GM23248 (cell line): ENCODE results near the gene PDZRN4. TPM values are rescaled to one million over a fixed set of nuclear protein-coding genes. Genes with fewer than 3 reads are reported as not detected.
"Not testable (repeated sequence)": the region's sequence is repeated elsewhere in the genome, so short reads cannot be mapped to it uniquely, and the experiment has no call there.

Experiments used
- DNase-seq: peaks from one replicate; pipeline ENCODE4 v3.0.0-alpha.2; 2015
- H2AFZ ChIP-seq: fragments of 200-600 bp; sonication (generic); 2 replicates; pipeline ENCODE4 v1.6.1; 2016; ENCODE audit warnings: antibody characterized with exemption
- H3F3A ChIP-seq: fragments of 200-600 bp; sonication (generic); 2 replicates; pipeline ENCODE4 v1.6.1; 2016; ENCODE audit warnings: mild to moderate bottlenecking, antibody characterized with exemption, mixed run types; ENCODE audit not compliant: insufficient read depth
- H3K27ac ChIP-seq: fragments of 200-600 bp; sonication (generic); 2 replicates; pipeline ENCODE4 v1.5.1; 2016; ENCODE audit warnings: mild to moderate bottlenecking
- H3K27me3 ChIP-seq: fragments of 200-600 bp; sonication (generic); replicated peaks from 2 replicates; pipeline ENCODE4 v1.6.1; 2016; ENCODE audit warnings: mild to moderate bottlenecking; ENCODE audit not compliant: insufficient read depth
- H3K36me3 ChIP-seq: fragments of 200-600 bp; sonication (generic); 2 replicates; pipeline ENCODE4 v1.6.1; 2016; ENCODE audit warnings: low read depth, mild to moderate bottlenecking
- H3K4me1 ChIP-seq: fragments of 200-600 bp; sonication (generic); 2 replicates; pipeline ENCODE4 v1.6.1; 2016; ENCODE audit warnings: mild to moderate bottlenecking; ENCODE audit not compliant: insufficient read depth
- H3K4me2 ChIP-seq: fragments of 200-600 bp; sonication (generic); one replicate; pipeline ENCODE4 v1.6.1; 2016; ENCODE audit warnings: mild to moderate bottlenecking; ENCODE audit not compliant: unreplicated experiment
- H3K4me3 ChIP-seq: fragments of 200-600 bp; sonication (generic); 2 replicates; pipeline ENCODE4 v1.5.1; 2016; ENCODE audit warnings: mild to moderate bottlenecking
- H3K79me2 ChIP-seq: fragments of 200-600 bp; sonication (generic); 2 replicates; pipeline ENCODE4 v1.6.1; 2016; ENCODE audit warnings: mild to moderate bottlenecking; ENCODE audit not compliant: insufficient read depth
- H3K9ac ChIP-seq: fragments of 200-600 bp; sonication (generic); 2 replicates; pipeline ENCODE4 v1.6.1; 2016; ENCODE audit warnings: mild to moderate bottlenecking
- H3K9me2 ChIP-seq: fragments of 200-600 bp; sonication (generic); 2 replicates; pipeline ENCODE4 v1.6.1; 2016; ENCODE audit warnings: mixed run types, mild to moderate bottlenecking, moderate library complexity; ENCODE audit not compliant: insufficient read depth
- H3K9me3 ChIP-seq: fragments of 200-600 bp; sonication (generic); one replicate; pipeline ENCODE4 v1.6.1; 2017; ENCODE audit warnings: low read depth
- H4K20me1 ChIP-seq: fragments of 200-600 bp; sonication (generic); 2 replicates; pipeline ENCODE4 v1.6.0; 2016; ENCODE audit not compliant: insufficient read depth
- EZH2 ChIP-seq: fragments of 200-600 bp; sonication (generic); IDR thresholded peaks from 2 replicates; pipeline ENCODE4 v1.6.1; 2018; ENCODE audit warnings: antibody characterized with exemption, mild to moderate bottlenecking; ENCODE audit not compliant: insufficient read depth, poor library complexity, severe bottlenecking
- EZH2phosphoT487 ChIP-seq: fragments of 200-600 bp; sonication (generic); IDR thresholded peaks from 2 replicates; pipeline ENCODE4 v1.6.1; 2018; ENCODE audit warnings: antibody characterized with exemption, moderate library complexity, mild to moderate bottlenecking, low read depth; ENCODE audit not compliant: insufficient read depth
- WGBS, 2 experiments: methylation state at CpG; one replicate each; pipeline ENCODE4 v1.1.6; 2015 to 2017; ENCODE audit warnings: low lambda C conversion rate in 2 of 2, low coverage in 1 of 2; ENCODE audit errors: missing lambda C conversion rate in 2 of 2; 5-methylcytosine and 5-hydroxymethylcytosine counted together
- in situ Hi-C: fragments of 300-500 bp; cut with MboI; formaldehyde crosslinking; loops from 2 replicates; pipeline ENCODE4 v1.15.0; 2020
- polyA plus RNA-seq: library from polyadenylated mRNA; unstranded; fragments of >200 nt; fragmentation: Nextera tagmentation; extraction: Ambion mirVana; gene quantifications from 2 replicates; pipeline ENCODE4 v1.2.1, GENCODE V29; 2016
- total RNA-seq: library from RNA; depleted of rRNA; stranded (reverse); fragments of >200 nt; shearing (Covaris generic); gene quantifications from 2 replicates; pipeline ENCODE4 v1.2.3, GENCODE V29; 2014

Gene PDZRN4
- total and polyA plus RNA-seq, 2 experiments from 2014 or later, result not detected

DNA sequence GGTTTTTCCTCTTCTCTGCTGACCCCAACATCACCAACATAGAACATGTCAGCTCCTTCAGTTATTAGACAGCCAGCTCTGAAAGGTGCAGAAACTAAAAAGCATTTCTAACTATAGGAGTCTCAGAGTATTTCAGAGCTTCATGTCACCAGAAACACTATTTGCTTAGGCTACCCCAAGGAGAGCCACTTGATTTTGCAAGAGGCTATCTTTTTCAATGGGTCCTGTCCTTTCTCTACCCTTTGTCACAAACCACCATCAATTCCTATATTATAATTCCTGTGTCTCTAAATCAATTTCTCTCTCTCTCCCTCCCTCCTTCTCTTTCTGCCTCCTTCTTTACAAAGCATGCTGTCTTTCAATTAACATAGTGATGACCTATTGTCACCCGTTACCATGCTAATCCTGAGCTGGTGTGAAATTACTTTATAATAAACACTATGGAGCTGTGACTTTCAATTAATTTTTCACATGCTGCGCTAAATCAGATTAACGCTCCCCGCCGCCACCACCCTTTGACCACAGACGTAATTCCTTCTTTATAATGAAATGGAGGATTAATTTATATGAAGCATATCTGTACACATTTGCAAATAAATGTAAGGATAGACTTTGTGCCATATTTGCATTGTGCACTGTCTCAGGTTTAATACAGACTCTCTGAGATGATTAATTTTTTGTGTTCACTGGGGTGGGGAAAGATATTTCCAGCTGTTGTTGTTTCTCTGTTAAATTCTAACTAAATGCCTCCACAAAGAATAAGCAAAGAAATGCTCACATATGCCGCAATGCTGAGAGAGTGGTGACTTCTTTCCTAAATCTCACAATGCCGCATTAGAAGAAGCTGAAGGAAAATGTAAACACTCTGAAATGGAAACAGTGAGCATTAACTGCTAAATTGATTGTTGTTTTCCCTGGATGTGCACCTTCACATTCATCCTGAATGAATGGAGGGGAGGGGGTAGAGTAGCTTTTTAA lies 418.6 kb downstream of the PDZRN4 start:
- no peaks in the 10 kb centered on the region for H3K27me3 ChIP-seq
- no peaks in the 10 kb centered on the region for H4K20me1 ChIP-seq
- DNase-seq, result no peak
- H3K27ac ChIP-seq, result no peak overlapping the region
- H3K36me3 ChIP-seq, result no peaks in the 10 kb centered on the region
- WGBS, 2 experiments, result 52 to 54% methylated on average over 8 of the region's 8 CpGs
- no peak overlapping the region for H3K9ac ChIP-seq
- no peak overlapping the region for H2AFZ ChIP-seq
- H3F3A ChIP-seq, result no peaks in the 10 kb centered on the region
- H3K9me2 ChIP-seq, result no peaks in the 10 kb centered on the region
- H3K4me2 ChIP-seq, result no peak overlapping the region
- H3K79me2 ChIP-seq, result no peaks in the 10 kb centered on the region
- in situ Hi-C loops, result no loop called here
- no peaks in the 10 kb centered on the region for H3K4me1 ChIP-seq
- TF ChIP-seq EZH2phosphoT487, result no peak
- TF ChIP-seq EZH2, result no peak
- no peak overlapping the region for H3K4me3 ChIP-seq
- no peaks in the 10 kb centered on the region for H3K9me3 ChIP-seq

GRCh38 chr12:41612892-41613557 lies 424.9 kb downstream of the PDZRN4 start:
- H3K36me3 ChIP-seq, result no peaks in the 10 kb centered on the region
- no peaks in the 10 kb centered on the region for H3K27me3 ChIP-seq
- H3K27ac ChIP-seq, result no peak overlapping the region
- no peak overlapping the region for H3K4me3 ChIP-seq
- no peaks in the 10 kb centered on the region for H4K20me1 ChIP-seq
- H3K4me1 ChIP-seq, result no peaks in the 10 kb centered on the region
- no peaks in the 10 kb centered on the region for H3F3A ChIP-seq
- in situ Hi-C loops, result no loop called here
- H3K9me2 ChIP-seq, result no peaks in the 10 kb centered on the region
- WGBS, 2 experiments, result 25 to 40% methylated on average over 3 of the region's 3 CpGs
- DNase-seq, result no peak
- TF ChIP-seq EZH2 (no peak), EZH2phosphoT487 (no peak)
- no peak overlapping the region for H3K4me2 ChIP-seq
- no peak overlapping the region for H3K9ac ChIP-seq
- no peak overlapping the region for H2AFZ ChIP-seq
- no peaks in the 10 kb centered on the region for H3K9me3 ChIP-seq
- no peaks in the 10 kb centered on the region for H3K79me2 ChIP-seq

DNA sequence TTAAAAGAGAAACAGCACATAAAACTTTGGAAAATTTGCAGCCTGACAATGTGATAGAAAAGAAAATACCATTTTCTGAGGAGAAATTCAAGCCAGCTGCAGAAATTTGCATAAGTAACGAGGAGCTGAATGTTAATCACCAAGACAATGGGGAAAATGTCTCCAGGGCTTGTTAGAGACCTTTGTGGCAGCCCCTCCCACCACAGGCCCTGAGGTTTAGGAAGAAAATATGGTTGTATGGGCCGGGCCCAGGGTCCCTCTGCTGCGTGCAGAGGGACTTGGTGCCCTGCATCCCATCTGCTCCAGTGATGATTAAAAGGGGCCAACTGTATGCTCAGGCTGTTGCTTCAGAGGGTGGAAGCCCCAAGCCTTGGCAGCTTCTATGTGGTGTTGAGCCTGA lies 427.1 kb downstream of the PDZRN4 start:
- H3K27ac ChIP-seq, H3K4me3 ChIP-seq, H4K20me1 ChIP-seq, H3K9me3 ChIP-seq, H3K4me1 ChIP-seq, DNase-seq, H3K9ac ChIP-seq, H3K4me2 ChIP-seq, H3F3A ChIP-seq, H3K79me2 ChIP-seq, in situ Hi-C loops, H3K9me2 ChIP-seq, H3K36me3 ChIP-seq, H3K27me3 ChIP-seq, H2AFZ ChIP-seq: not testable (repeated sequence)
- WGBS, 2 experiments, result 5 to 16% methylated on average over 3 of the region's 3 CpGs

DNA sequence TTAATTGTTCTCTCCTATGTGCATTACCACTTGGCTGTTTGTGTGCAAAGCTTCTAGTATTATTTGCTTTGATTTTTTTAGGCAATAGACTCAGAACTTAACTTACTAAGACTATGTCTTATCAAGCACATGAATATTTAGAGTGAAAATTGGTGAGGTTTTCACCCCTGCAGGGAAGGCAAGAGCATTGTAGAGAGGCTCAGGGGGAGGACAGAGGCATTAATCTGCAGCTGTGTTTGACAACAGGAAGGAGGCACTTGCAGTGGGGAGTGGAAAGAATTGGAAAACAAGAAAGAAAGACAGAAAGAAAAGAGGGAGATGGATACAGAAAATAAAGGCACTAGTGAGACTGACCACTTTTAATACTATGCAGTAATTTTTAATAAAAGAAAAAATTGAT lies 431.6 kb downstream of the PDZRN4 start:
- in situ Hi-C loops, result no loop called here
- no peaks in the 10 kb centered on the region for H4K20me1 ChIP-seq
- no peaks in the 10 kb centered on the region for H3F3A ChIP-seq
- H3K27me3 ChIP-seq, result no peaks in the 10 kb centered on the region
- TF ChIP-seq EZH2phosphoT487 (no peak), EZH2 (no peak)
- no peak overlapping the region for H3K4me2 ChIP-seq
- no peak overlapping the region for H3K27ac ChIP-seq
- no peak overlapping the region for H3K4me3 ChIP-seq
- H3K36me3 ChIP-seq, result no peaks in the 10 kb centered on the region
- no peak overlapping the region for H2AFZ ChIP-seq
- no peaks in the 10 kb centered on the region for H3K9me2 ChIP-seq
- H3K4me1 ChIP-seq, result no peaks in the 10 kb centered on the region
- no peak overlapping the region for H3K9ac ChIP-seq
- no peaks in the 10 kb centered on the region for H3K79me2 ChIP-seq
- H3K9me3 ChIP-seq, result no peaks in the 10 kb centered on the region
- no peak for DNase-seq

DNA sequence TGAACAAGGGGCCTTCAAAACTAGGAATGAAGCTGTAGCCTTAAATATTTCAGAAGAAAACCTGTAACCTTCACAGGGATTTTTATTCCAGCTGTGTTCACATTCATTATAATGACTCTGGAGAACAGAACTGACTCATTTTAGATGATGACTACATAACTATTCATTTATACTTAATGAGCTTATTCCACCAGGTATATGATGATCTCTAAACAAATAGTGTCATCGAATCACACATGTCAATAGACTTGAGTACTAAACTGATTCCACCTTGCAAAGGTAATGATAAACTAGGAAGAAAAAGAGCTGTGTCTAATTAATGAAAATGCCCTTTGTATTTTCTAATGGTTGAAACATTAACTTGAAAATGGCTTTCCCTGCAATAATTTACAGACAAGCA lies 433.2 kb downstream of the PDZRN4 start:
- Histone ChIP-seq H3K4me1 (no peaks in the 10 kb centered on the region), H3K27me3 (no peaks in the 10 kb centered on the region), H3K9ac (no peak overlapping the region), H3K4me3 (no peak overlapping the region), H3K9me3 (no peaks in the 10 kb centered on the region), H3K27ac (no peak overlapping the region), H3K79me2 (no peaks in the 10 kb centered on the region), H2AFZ (no peak overlapping the region), H3K4me2 (no peak overlapping the region), H4K20me1 (no peaks in the 10 kb centered on the region), H3K9me2 (no peaks in the 10 kb centered on the region), H3F3A (no peaks in the 10 kb centered on the region), H3K36me3 (no peaks in the 10 kb centered on the region)
- 41 to 45% methylated on average over 1 of the region's 1 CpG for WGBS, 2 experiments
- in situ Hi-C loops, result no loop called here
- no peak for DNase-seq
- TF ChIP-seq EZH2phosphoT487, result no peak
- no peak for TF ChIP-seq EZH2
